ENCODE measurements around the gene SPANXN3.
"Not testable (repeated sequence)": the region's sequence is repeated elsewhere in the genome, so short reads cannot be mapped to it uniquely, and the experiment has no call there.

SPANXN3 gene, protein sequence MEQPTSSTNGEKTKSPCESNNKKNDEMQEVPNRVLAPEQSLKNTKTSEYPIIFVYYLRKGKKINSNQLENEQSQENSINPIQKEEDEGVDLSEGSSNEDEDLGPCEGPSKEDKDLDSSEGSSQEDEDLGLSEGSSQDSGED

DNA sequence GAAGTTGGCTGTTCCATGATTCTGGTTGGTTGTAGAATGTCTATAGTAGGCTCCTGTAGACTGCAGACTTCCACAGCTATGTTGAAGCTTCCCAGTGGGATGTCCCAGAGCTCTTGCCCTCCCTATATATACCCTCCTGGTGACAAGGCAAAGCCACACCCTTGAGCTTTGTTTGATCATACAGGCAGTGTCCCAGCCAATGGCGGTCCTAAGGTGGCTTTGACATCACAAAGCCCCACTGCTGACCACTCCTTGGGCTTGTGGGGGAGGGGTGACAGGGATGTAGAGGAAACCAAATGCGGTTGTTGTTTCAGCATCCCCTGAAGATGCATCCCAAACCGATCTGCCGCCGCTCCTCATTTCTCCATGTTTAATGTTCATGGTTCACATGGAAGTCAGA is at the start of gene SPANXN3:
SPANXN3 (minus strand) TSS at position 101 of the 400 bp plus-strand sequence; CDS start at position 17, 84 bp downstream.
- DNase-seq (ENCODE audit: low read depth in 3 of 3), result not testable (repeated sequence)

DNA sequence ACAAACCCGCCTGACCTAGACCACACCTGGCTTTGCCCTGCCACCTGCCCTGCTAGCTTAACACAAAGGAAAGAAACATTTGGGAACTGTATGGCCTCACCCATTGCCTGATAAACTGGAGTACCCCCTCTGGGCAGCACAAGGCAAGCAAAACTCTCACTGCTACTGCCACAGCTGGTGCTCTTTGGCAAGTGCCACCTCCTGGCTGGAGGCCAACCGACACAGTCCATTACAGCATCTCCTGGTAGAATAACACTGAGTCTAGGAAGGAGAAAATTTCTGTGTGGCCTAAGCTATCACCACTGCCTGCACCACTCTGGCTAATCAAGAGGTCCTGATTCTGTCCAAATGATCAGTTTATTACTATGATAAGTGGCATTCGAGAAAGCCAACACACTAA is 18.9 kb upstream of the SPANXN3 start:
- DNase-seq (ENCODE audit: low read depth in 3 of 3), result no peak

DNA sequence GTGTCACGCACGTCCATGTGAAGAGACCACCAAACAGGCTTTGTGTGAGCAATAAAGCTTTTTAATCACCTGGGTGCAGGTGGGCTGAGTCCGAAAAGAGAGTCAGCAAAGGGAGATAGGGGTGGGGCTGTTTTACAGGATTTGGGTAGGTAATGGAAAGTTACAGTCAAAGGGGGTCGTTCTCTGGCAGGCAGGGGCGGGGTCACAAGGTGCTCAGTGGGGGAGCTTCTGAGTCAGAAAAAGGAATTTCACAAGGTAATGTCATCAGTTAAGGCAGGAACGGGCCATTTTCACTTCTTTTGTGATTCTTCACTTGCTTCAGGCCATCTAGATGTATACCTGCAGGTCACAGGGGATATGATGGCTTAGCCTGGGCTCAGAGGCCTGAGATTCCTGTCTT is 15.1 kb downstream of the SPANXN3 start:
- not testable (repeated sequence) for DNase-seq (ENCODE audit: low read depth in 3 of 3)

DNA sequence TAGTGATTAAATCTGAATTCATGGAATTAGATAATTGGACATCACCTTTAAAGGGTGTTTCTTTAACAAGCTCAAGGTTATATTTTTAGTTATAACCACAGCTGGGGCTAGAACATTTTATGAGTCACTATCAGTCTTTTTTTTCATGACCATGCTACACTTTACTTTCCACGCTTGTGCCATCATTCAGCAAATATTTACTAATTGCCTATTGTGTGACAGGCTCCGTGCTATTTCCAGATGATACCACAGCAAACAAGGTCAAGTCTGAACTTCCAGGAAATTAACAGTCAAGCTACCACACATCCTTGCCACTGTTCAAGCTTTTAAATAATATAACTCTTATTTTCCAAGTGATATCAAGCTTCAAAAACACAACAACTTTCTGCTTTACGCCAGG is 16.5 kb downstream of the SPANXN3 start:
- no peak for DNase-seq (ENCODE audit: low read depth in 3 of 3)

DNA sequence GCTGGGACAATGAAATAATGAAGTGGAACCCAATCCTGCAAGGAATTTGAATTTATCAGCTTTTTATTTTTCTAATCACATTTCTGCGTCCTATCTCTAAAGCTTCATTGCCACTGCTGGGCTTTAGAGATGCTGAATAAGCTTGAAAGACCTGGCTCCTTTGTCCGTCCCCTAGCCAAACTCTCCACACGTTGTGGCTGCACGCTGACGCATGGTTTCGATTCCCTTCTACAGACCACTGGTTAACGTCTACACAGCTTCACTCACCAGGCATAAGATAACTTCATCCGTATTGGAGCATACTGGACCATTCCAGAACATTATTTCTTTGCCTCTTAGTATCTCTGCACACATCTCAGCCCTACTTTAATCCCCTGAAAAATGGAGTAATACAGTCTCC is 31.2 kb downstream of the SPANXN3 start:
- DNase-seq (ENCODE audit: low read depth in 3 of 3), result no peak

DNA sequence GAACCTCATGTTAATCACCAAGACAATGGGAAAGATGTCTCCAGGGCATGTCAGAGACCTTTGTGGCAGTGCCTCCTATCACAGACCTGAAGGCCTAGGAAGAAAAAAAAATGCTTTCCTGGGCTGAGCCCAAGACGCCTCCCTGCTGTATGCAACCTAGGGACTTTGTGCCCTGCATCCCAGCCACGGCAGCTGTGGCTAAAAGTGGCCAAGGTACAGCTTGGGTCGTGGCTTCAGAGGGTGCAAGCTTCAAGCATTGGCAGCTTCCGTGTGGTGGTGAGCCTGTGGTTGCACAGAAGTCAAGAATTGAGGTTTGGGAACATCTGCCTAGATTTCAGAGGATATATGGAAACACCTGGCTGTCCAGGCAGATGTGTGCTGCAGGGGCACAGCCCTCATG is 40.5 kb downstream of the SPANXN3 start:
- no peak for DNase-seq (ENCODE audit: low read depth in 3 of 3)

DNA sequence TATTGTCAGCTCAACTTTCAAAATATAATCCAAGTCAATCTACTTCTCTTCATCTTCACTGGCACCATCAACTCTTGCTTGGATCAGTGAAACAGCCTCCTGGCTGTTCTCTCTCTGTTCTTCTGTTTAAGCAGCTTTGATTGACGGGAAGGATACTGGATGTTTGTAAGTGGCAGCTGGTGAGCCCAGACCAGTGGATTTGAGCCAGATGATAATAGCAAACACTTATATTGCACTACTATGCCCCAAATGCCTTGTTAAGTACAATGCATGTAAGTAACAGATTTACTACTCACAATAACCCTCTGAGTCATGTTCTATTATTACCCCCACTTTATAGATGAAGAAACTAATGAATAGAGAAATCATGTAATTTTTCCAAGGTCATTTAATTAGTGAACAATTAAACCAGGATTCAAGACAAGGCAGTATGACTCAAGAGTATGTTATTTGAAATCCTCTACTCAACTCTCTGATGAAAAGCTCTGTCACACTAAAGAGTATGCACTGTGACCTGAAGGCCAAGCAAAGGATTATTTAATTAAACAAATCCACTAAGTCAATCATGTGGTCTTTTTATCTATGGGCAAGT is 44.8 kb downstream of the SPANXN3 start:
- no peak for DNase-seq (ENCODE audit: low read depth in 3 of 3)

DNA sequence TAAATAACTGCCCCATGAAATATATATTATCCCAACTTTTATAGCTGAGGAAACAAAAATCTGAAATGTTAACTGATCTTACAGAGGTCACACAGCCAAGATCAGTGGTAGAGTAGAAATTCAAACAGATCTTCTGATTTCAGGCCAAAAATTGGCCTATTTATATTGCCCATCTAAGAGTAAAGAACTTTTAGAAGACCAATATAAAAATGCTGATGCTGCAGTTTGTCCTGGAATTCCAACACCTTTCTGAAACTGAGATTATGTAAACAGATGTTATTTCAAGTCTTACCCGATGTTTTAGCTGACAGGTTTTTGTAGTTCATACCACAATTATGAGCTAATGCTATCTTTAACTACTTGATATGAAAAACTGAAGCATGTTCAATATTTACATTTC is 51.1 kb downstream of the SPANXN3 start:
- DNase-seq (ENCODE audit: low read depth in 3 of 3), result no peak

DNA sequence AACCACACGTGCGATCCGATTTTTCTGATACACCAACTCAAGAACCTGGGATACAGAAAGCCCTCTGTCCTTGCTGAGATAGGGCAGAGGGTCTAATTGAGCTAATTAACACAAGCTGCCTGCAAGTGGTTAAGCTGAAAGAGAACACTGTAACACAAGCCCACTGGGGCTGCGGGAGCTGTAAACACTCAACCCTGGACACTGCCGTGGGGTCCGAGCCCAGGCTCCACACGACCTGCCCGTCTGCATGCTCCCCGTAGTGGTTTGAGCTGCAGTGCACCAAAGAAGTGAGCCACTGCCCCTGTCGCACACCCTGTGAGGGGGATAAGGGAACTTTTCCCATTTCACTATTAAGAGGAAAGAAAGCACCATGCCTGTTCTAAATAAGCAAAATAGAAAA is 54.6 kb downstream of the SPANXN3 start:
- DNase-seq (ENCODE audit: low read depth in 3 of 3), result no peak

DNA sequence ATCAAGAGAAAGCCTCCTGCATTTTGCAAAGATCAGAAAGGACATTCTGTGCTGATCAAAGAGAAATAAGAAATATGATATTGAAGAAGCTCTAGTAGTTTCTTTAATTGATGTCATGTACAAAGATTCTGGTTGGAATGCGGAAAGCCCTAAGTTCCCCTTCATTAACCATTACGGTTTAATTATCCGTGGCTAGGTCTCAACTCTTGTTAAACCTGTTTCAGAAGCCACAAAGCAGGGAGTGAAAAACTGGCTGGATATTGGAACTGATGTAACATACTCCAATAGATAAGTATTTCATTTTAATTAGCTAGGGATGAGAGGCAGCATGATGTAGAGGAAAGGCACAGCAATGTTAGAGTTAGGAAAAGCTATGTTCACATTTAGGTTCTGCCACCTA is 55.7 kb downstream of the SPANXN3 start:
- no peak for DNase-seq (ENCODE audit: low read depth in 3 of 3)
